PC-3 (cell line): ENCODE data around the gene PCGF1. TPM values are rescaled to one million over a fixed set of nuclear protein-coding genes. Genes with fewer than 3 reads are reported as not detected.
A peak's percentile ranks its signal among the peaks of the same experiment; 100 is the strongest.

Source experiments
- ATAC-seq: fragments of 200-7000 bp; cut with Tn5 transposase; 2 replicates; pipeline ENCODE4 v1.9.1; 2020; ENCODE audit warnings: mild to moderate bottlenecking, moderate library complexity
- BruUV-seq: library from RNA; stranded (reverse); fragments of 400-500 nt; replicated peaks from 2 replicates; lab custom pipeline; 2021; lab: Mats Ljungman, UMichigan
- CTCF ChIA-PET: fragments of 300-600 bp; sonication (Branson Sonifier 250); formaldehyde crosslinking; loops from one replicate; lab custom pipeline; 2022; ENCODE audit warnings: antibody characterized with exemption; lab: Charles Lee
- POLR2A ChIA-PET: fragments of 300-600 bp; sonication (Branson Sonifier 250); formaldehyde crosslinking; loops from one replicate; lab custom pipeline; 2022; ENCODE audit warnings: antibody characterized with exemption; ENCODE audit not compliant: unreplicated experiment; lab: Charles Lee
- DNase-seq: peaks from one replicate; pipeline ENCODE4 v3.0.0-alpha.2; 2015
- H2AFZ ChIP-seq: fragments of 300-600 bp; sonication (generic); 2 replicates; pipeline ENCODE4 v1.6.0; 2016; ENCODE audit warnings: antibody characterized with exemption, low read length
- H3F3A ChIP-seq: fragments of 300-600 bp; sonication (generic); one replicate; pipeline ENCODE4 v1.6.0; 2017; ENCODE audit warnings: antibody characterized with exemption, low read length, control low read depth, mild to moderate bottlenecking; ENCODE audit not compliant: unreplicated experiment
- H3K27ac ChIP-seq: fragments of 300-600 bp; sonication (generic); 2 replicates; pipeline ENCODE4 v1.5.1; 2016; ENCODE audit warnings: mild to moderate bottlenecking, low read length
- H3K27me3 ChIP-seq: fragments of 300-600 bp; sonication (generic); 2 replicates; pipeline ENCODE4 v1.6.1; 2016; ENCODE audit warnings: low read length, mixed read lengths
- H3K36me3 ChIP-seq: fragments of 300-600 bp; sonication (generic); 2 replicates; pipeline ENCODE4 v1.6.1; 2016; ENCODE audit warnings: low read depth, mixed run types, low read length, mixed read lengths
- H3K4me1 ChIP-seq: fragments of 300-600 bp; sonication (generic); 2 replicates; pipeline ENCODE4 v1.5.1; 2016; ENCODE audit warnings: low read length; ENCODE audit not compliant: insufficient read depth
- H3K4me2 ChIP-seq: fragments of 300-600 bp; sonication (generic); 2 replicates; pipeline ENCODE4 v1.6.0; 2016; ENCODE audit warnings: low read length
- H3K4me3 ChIP-seq: fragments of 300-600 bp; sonication (generic); 2 replicates; pipeline ENCODE4 v1.5.1; 2016; ENCODE audit warnings: mild to moderate bottlenecking, low read length, mixed read lengths
- H3K79me2 ChIP-seq: fragments of 300-600 bp; sonication (generic); 2 replicates; pipeline ENCODE4 v1.6.1; 2017; ENCODE audit warnings: low read length, mixed read lengths
- H3K9ac ChIP-seq: fragments of 300-600 bp; sonication (generic); 2 replicates; pipeline ENCODE4 v1.6.0; 2016; ENCODE audit warnings: mild to moderate bottlenecking, low read length
- H3K9me2 ChIP-seq: fragments of 300-600 bp; sonication (generic); replicated peaks from 2 replicates; pipeline ENCODE4 v1.6.1; 2016; ENCODE audit warnings: mixed run types, low read length, mixed read lengths
- H3K9me3 ChIP-seq: fragments of 300-600 bp; sonication (generic); 2 replicates; pipeline ENCODE4 v1.6.1; 2016; ENCODE audit warnings: low read length, mixed read lengths
- H4K20me1 ChIP-seq: fragments of 300-600 bp; sonication (generic); 2 replicates; pipeline ENCODE4 v1.6.1; 2016; ENCODE audit warnings: low read length, mixed read lengths
- CTCF ChIP-seq: fragments of 300-600 bp; sonication (generic); conservative IDR thresholded peaks from 2 replicates; pipeline ENCODE4 v1.5.1; 2017; ENCODE audit warnings: antibody characterized with exemption, low read depth, mild to moderate bottlenecking, low read length
- EZH2 ChIP-seq: fragments of 300-600 bp; sonication (generic); IDR thresholded peaks from one replicate; pipeline ENCODE4 v1.6.1; 2017; ENCODE audit warnings: antibody characterized with exemption, mild to moderate bottlenecking, low read length; ENCODE audit not compliant: unreplicated experiment
- EZH2phosphoT487 ChIP-seq: fragments of 300-600 bp; sonication (generic); IDR thresholded peaks from 2 replicates; pipeline ENCODE4 v1.6.1; 2018; ENCODE audit warnings: mild to moderate bottlenecking, antibody characterized with exemption, low read length, borderline replicate concordance
- intact Hi-C: fragments of 100-400 bp; cut with micrococcal nuclease; formaldehyde crosslinking; loops from 2 replicates; pipeline ENCODE4 v1.9.0; 2023
- total RNA-seq: library from RNA; depleted of rRNA; stranded (reverse); fragments of >200 nt; gene quantifications from 2 replicates; pipeline ENCODE4 v1.2.3, GENCODE V29; 2014

The PCGF1 gene
- total RNA-seq, 1 experiment from 2014 or later = 35.7 TPM

- H3K27ac ChIP-seq = peak overlapping the region; percentile 63
- H2AFZ ChIP-seq = peak overlapping the region; percentile 75
- no peaks in the 10 kb centered on the region for H3F3A ChIP-seq
- ChIA-PET CTCF (no interaction called here), POLR2A (no interaction called here)
- H3K9ac ChIP-seq = peak overlapping the region; percentile 98
- H3K79me2 ChIP-seq = peaks cover 43% of the 10 kb centered on the region
- no peaks in the 10 kb centered on the region for H3K27me3 ChIP-seq
- TF ChIP-seq EZH2phosphoT487 = no peak
- no peak for TF ChIP-seq EZH2
- no peak for TF ChIP-seq CTCF
- TSS peak; percentile 55 for BruUV-seq
- intact Hi-C loops = loop anchor here (1.0 kb wide), 3 partner anchors 21 to 70 kb away; partner anchors contain the start of genes PCGF1, TTC31 and WBP1
- H3K4me3 ChIP-seq = peak overlapping the region; percentile 93
- H4K20me1 ChIP-seq = 0 out of 2 replicates have a peak, but pooled peaks cover 7% of the 10 kb centered on the region
- no peak for DNase-seq
- peaks cover 20% of the 10 kb centered on the region for H3K4me1 ChIP-seq
- H3K4me2 ChIP-seq = peak overlapping the region; percentile 97
- H3K9me2 ChIP-seq = no peaks in the 10 kb centered on the region
- no peaks in the 10 kb centered on the region for H3K9me3 ChIP-seq
- H3K36me3 ChIP-seq = peaks cover 33% of the 10 kb centered on the region
- peak; percentile 9 for ATAC-seq
These were observed 21.3 kb upstream of the PCGF1 start for GRCh38 chr2:74528600-74529356.

- BruUV-seq = no TSS peak
- Histone ChIP-seq H3K27ac (no peak overlapping the region), H3K9me3 (no peaks in the 10 kb centered on the region), H3K9me2 (no peaks in the 10 kb centered on the region), H3K4me3 (peak overlapping the region; percentile 93), H3K4me1 (peaks cover 20% of the 10 kb centered on the region), H3F3A (no peaks in the 10 kb centered on the region), H4K20me1 (0 out of 2 replicates have a peak, but pooled peaks cover 7% of the 10 kb centered on the region), H3K79me2 (peaks cover 43% of the 10 kb centered on the region), H3K36me3 (peaks cover 31% of the 10 kb centered on the region), H2AFZ (no peak overlapping the region), H3K9ac (no peak overlapping the region), H3K27me3 (no peaks in the 10 kb centered on the region), H3K4me2 (peak overlapping the region; percentile 97)
- ATAC-seq = no peak
- CTCF ChIA-PET = no interaction called here
- TF ChIP-seq EZH2 (no peak), CTCF (no peak), EZH2phosphoT487 (no peak)
- intact Hi-C loops = no loop called here
- no peak for DNase-seq
- POLR2A ChIA-PET = no interaction called here
These were observed 20.2 kb upstream of the PCGF1 start for GRCh38 chr2:74527741-74528140.

GRCh38 chr2:74526649-74527230, 19.2 kb upstream of the PCGF1 start:
- BruUV-seq = no TSS peak
- ChIA-PET POLR2A (no interaction called here), CTCF (no interaction called here)
- H3K9me3 ChIP-seq = no peaks in the 10 kb centered on the region
- no peak overlapping the region for H3K4me3 ChIP-seq
- no peaks in the 10 kb centered on the region for H3K9me2 ChIP-seq
- H2AFZ ChIP-seq = no peak overlapping the region
- H3K4me1 ChIP-seq = peaks cover 20% of the 10 kb centered on the region
- TF ChIP-seq CTCF (no peak), EZH2 (no peak), EZH2phosphoT487 (no peak)
- H3K27ac ChIP-seq = no peak overlapping the region
- H4K20me1 ChIP-seq = 0 out of 2 replicates have a peak, but pooled peaks cover 7% of the 10 kb centered on the region
- DNase-seq = no peak
- no peak overlapping the region for H3K9ac ChIP-seq
- peaks cover 26% of the 10 kb centered on the region for H3K36me3 ChIP-seq
- peaks cover 43% of the 10 kb centered on the region for H3K79me2 ChIP-seq
- H3F3A ChIP-seq = no peaks in the 10 kb centered on the region
- no peak for ATAC-seq
- intact Hi-C loops = no loop called here
- H3K4me2 ChIP-seq = no peak overlapping the region
- H3K27me3 ChIP-seq = no peaks in the 10 kb centered on the region
